SK-N-SH treated with all-trans-retinoic acid at 6 μM for 48 hours (cell line): ENCODE results near the gene MFSD6.

Source experiments
- PATZ1 ChIP-seq: fragments of 250-450 bp; sonication (Bioruptor Pico); IDR thresholded peaks from 2 replicates; pipeline ENCODE4 v1.8.0; 2020; ENCODE audit warnings: mild to moderate bottlenecking, moderate library complexity, borderline replicate concordance
- ZFP30 ChIP-seq: fragments of 450-650 bp; formaldehyde crosslinking; IDR thresholded peaks from 2 replicates; pipeline ENCODE4 v1.5.0; 2022; ENCODE audit warnings: mild to moderate bottlenecking, moderate library complexity
- TF ChIP-seq, protein P1 (sequence below): fragments of 250-450 bp; sonication (Bioruptor Pico); IDR thresholded peaks from 2 replicates; pipeline ENCODE4 v1.5.1; 2020; ENCODE audit warnings: low read depth, mild to moderate bottlenecking, moderate library complexity

DNA sequence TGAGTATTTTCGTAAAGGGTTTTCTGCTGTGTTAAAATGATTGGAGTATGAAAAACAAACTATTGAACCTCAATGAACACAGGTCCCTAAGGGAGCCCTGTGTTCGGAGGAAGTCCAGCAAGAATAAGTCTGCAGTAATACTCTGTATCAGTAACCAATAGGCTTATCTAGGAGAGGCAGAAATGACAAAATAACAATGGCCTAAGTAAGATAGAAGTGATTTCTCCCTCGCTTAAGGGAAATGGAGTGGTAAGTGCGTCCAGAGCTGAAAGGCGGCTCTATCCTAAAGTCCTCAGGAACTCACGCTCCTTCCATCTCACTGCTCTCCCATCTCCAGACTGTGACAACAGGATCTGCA, 29.3 kb upstream of the MFSD6 start:
- TF ChIP-seq PATZ1 (no peak), ZFP30 (CRISPR knock-in tag) (no peak)
- TF ChIP-seq, protein P1, sequence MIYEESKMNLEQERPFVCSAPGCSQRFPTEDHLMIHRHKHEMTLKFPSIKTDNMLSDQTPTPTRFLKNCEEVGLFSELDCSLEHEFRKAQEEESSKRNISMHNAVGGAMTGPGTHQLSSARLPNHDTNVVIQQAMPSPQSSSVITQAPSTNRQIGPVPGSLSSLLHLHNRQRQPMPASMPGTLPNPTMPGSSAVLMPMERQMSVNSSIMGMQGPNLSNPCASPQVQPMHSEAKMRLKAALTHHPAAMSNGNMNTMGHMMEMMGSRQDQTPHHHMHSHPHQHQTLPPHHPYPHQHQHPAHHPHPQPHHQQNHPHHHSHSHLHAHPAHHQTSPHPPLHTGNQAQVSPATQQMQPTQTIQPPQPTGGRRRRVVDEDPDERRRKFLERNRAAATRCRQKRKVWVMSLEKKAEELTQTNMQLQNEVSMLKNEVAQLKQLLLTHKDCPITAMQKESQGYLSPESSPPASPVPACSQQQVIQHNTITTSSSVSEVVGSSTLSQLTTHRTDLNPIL (CRISPR knock-in tag) = no peak
